GM19452 (cell line): ENCODE results near the gene CYP2R1.

ENCODE experiments used
- ATAC-seq: cut with Tn5 transposase; IDR thresholded peaks from one replicate; pipeline ENCODE4 v1.9.1; 2021; ENCODE audit not compliant: unreplicated experiment

Gene CYP2R1, protein sequence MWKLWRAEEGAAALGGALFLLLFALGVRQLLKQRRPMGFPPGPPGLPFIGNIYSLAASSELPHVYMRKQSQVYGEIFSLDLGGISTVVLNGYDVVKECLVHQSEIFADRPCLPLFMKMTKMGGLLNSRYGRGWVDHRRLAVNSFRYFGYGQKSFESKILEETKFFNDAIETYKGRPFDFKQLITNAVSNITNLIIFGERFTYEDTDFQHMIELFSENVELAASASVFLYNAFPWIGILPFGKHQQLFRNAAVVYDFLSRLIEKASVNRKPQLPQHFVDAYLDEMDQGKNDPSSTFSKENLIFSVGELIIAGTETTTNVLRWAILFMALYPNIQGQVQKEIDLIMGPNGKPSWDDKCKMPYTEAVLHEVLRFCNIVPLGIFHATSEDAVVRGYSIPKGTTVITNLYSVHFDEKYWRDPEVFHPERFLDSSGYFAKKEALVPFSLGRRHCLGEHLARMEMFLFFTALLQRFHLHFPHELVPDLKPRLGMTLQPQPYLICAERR

DNA sequence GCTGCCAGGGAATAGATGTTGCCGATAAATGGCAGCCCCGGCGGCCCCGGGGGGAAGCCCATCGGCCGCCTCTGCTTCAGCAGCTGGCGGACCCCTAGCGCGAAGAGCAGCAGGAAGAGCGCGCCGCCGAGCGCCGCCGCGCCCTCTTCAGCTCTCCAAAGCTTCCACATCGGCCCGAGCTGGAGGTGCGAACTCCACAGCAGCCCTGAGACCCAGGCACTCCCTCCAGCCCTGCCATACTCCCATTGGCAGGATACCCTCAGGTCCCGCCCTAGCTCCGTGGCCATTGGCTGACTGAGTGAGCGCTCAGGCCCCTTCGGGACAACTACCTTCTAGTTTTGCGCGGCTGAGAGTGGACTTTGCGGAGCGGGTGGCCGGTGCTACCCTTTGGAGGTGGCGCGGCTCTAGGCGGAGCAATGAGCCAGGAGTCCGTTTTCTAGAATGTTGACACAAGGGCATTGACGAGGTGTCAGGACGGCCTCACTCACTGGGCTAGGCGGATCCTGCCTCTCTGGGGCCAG is at the start of gene CYP2R1:
Gene CYP2R1 (minus strand): TSS at position 196 of the 521 bp plus-strand sequence. CDS start 26 bp downstream, at position 170.
- peak; percentile 95 for ATAC-seq

DNA sequence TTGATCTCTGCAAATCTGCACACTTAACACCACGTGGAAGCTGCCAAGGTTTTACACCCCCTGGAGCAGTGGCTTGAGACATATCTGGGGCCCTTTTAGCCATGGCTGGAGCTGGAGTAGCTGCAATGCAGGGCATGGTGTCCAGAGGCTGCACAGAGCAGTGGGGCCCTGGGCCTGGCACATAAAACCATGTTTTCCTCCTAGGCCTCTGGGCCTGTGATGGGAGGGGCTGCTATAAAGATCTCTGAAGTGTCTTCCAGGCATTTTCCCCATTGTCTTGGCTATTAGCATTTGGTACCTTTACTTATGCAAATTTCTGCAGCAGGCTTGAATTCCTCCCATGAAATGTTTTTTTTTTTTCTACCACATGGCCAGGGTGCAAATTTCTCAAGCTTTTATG is 46.9 kb upstream of the CYP2R1 start:
- ATAC-seq: no peak

DNA sequence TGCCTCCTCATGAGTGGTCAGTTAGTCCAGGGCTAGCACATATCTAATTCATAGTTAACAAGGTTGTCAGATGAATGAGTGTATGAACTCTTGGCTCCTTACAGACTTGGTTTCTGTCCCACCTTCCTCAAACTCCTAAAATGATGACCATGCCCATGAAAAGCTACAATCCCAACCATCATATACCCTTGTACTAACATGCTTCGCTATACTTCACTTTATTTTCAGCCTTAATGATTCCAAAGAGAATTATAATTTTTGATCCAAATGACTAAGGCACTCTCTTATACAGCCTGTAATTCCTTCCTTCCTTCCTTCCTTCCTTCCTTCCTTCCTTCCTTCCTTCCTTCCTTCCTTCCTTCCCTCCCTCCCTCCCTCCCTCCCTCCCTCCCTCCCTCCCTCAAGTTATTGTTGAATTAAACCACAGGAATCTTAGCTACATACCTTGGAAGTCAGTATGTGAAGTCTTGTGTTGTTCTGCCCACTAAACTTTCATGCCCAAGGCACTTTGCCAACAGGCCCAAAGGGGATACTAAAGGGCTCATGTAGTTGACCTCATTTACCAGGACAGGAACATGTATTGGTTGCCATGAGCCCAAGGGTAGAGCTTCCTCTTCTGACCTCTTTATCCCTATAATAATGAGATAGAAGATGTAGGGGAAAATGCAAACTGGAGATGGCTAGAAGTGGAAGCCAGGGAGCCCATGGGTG is 42.8 kb upstream of the CYP2R1 start:
- no peak for ATAC-seq

DNA sequence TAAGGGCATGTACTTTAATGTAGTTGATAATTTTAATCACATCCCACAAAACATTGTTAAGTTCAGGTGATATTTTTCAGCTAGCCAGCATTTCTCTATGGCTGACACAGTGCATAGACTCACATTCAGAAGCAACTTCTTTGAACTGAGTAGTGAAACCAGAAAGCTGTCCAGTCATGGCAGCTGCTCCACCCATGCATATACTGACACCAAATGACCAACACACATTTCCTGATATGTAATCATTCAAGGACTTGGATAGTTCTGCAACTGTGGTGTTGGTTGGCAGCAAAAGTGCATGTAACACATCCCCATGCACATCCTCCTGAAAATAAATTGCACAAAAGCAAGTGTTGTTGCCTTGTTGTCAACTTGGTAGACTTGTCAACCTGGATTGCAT is 40.4 kb upstream of the CYP2R1 start:
- no peak for ATAC-seq

DNA sequence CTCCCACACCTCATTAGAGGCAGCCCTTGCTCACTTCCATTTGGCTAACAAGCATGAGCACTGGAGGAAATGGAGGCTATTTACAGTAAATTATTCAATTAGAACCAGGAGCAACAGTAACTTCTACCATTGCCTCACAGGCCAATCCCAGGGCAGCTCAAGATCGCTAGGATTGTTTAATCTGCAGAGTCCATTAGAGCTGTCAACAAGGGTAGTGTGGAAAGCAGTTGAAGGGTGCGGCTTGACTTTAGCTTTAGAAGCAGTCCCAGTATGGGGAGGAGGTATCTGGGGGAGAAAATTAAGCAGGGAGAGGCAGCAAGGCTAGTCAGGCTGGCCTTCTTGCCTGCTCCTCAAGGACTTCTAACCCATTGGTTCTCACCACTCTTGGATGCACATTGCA is 38.3 kb upstream of the CYP2R1 start:
- no peak for ATAC-seq

DNA sequence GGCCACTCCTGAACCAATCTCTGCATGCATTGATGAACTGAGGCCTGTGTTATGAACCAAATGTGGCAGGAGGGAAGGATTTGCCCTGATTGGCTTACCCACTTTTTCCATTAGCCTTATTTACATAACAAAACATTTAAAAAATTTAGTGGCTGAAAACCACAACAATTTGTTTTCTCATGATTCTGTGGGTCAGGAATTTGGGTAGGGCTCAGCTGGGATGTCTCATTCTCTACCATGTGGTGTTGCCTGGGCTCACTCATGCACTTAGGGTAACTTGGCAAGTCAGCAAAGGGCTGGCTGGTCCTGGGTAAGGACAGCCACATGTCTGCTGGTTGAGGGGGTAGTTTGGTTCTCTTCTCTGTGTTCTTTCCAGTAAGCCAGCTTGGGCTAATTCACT is 35.1 kb upstream of the CYP2R1 start:
- no peak for ATAC-seq

DNA sequence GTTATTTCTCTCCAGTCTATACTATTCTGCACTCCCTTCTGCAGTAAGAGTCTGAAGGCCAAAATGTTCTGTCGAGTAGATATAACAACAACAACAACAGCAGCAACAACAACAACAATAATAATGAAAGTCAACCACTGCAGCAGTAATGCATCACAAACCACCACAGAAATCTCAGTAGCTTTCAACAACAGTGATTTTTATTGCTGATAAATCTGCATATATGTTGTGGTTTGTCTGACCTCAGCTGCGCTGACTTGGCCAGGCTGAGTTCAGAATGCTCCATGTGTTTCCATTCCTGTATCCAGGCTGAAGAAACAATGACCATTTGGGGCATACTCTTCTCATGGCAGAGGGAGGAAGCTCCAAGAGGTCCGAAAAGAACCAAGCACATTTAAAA is 32.3 kb upstream of the CYP2R1 start:
- no peak for ATAC-seq

DNA sequence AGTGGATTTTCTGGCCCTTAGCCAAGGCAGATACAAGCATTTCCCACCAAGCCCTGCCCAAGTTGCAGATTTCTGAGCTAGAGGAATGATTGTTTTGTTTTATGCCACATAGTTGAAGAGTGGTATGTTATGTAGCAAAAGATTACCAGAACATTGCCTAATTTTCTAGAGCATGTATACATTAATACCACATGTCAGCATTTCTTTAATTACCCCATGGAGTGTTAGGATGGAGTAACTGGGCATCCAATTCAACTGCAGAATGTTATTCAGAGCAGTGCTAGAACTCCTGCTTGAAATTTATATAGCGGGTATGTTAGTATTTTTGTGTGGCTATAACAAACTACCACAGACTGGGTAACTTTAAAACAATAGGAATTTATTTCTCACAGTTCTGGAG is 24.4 kb upstream of the CYP2R1 start:
- no peak for ATAC-seq

DNA sequence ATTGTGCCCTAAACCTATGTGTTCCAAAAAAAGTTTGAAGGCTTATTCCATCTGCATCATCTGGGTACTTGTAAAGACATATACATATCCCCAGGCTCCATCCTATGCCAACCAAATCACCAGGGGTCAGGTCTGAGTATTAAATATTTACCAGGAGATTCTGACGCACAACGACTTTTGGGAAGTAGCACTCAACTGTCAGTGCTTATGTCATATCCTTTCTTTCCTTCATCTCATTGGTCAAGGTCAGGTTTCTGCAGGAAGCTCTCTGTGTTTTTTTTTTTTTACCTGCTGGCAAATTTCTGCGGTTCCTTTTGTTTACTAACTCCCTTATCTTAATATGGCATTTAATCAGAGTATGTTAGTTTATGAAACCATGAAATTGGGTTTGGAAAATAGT is 22.5 kb upstream of the CYP2R1 start:
- ATAC-seq: no peak

DNA sequence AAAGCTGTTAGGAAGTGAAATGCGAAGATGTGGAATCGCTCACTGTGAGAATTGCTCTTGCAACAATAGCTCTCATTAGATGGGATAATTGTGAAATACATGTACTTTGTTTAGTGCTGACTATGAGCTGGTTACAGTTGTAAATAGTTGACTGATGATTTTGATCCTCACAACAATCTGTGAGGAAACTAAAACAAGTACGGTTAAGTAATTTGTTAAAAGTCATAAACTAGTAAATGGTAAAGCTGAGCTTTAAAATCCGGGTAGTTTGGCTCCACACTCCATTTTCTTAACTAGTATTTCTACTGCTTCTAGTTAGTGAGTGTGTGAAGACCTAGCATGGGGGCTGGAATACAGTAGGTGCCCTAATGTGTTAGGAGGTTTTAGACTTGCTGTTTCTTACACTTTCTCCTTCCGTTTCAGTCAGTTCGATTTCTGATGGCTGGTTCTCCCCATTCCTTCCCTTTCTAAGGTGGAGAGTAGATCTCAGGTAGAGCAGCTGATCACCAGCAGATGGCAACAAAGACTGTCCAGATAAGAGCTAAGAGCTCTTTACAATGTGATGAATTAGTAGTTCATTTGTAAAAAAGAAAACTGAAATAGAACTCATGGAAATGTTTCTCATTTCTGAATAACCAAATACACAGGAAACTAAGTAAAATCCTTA is 16.3 kb upstream of the CYP2R1 start:
- ATAC-seq: no peak

DNA sequence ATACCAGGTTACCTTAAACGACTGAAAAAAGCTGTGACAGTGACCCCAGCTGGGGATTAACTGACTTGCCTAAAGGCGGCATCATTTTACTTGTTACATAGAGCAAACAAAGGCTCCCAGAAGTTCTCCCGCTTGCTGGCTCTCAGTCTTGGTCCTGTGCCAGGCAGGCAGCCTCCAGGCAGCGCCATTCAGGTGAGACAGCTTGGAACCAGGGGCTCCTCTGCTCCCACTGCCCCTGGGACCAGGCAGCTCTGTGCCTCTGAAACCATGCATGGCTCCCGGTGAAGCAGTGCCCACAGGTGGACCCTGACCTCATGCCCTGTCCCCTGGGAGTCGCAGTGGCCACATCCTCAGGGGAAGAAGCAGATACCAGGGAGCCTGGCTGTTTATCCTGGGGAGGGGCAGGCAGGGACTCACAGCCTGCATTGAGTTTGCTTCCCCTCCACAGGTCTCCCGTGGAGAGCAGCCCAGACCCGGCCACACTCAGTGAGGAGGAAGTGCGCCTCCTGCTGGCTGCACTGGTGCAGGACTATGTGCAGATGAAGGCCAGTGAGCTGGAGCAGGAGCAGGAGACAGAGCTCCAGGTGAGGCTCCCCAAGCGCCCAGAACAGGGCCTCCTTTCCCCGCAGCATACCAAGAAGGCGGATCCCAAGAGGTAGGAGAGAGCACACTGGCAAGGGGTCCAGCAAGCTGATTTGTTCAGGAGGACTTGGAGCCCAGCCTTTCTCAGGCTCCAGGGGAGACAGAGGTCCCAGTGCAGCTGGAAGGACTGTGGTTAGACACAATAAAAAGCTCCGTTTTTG is 15.6 kb upstream of the CYP2R1 start:
- peak; percentile 60 for ATAC-seq

DNA sequence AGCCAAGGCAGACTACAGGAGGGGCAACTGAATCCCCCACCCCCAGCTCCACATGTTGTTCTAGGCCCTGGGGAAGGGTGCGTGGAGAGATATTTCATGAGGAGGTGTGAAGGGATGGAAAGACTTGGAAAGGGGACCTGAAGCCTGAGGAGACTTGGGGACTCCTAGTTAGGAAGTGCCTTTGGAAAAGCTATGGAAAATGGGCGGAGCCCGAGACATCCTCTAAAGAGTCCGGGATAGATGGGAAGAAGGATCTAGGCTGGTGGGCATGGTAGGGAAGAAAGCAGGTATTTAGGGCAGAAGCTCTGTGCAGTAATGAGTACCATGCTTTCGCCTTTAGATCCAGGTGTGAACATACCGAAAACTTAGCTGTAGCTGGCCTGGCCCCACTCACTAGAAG is 15.0 kb upstream of the CYP2R1 start:
- ATAC-seq: no peak

DNA sequence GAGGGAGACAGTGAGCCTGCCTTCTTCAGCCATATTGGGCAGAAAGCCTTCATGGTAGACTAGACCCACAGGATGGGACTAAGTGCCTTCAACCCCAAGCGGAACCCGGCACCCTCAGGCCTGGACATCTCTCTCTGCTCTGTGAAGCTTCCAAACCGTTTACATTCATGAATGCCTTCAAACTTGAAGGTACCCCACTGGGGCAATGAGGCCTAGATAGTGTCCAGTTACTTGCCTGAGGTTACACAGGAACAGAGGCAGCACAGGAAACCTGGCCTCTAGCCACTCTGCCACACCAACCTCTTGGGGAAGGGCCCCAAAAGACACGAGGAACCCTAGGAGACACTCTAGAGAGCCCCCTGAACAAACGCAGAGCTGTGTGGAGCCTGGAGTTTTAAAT is 14.5 kb upstream of the CYP2R1 start:
- ATAC-seq: no peak

DNA sequence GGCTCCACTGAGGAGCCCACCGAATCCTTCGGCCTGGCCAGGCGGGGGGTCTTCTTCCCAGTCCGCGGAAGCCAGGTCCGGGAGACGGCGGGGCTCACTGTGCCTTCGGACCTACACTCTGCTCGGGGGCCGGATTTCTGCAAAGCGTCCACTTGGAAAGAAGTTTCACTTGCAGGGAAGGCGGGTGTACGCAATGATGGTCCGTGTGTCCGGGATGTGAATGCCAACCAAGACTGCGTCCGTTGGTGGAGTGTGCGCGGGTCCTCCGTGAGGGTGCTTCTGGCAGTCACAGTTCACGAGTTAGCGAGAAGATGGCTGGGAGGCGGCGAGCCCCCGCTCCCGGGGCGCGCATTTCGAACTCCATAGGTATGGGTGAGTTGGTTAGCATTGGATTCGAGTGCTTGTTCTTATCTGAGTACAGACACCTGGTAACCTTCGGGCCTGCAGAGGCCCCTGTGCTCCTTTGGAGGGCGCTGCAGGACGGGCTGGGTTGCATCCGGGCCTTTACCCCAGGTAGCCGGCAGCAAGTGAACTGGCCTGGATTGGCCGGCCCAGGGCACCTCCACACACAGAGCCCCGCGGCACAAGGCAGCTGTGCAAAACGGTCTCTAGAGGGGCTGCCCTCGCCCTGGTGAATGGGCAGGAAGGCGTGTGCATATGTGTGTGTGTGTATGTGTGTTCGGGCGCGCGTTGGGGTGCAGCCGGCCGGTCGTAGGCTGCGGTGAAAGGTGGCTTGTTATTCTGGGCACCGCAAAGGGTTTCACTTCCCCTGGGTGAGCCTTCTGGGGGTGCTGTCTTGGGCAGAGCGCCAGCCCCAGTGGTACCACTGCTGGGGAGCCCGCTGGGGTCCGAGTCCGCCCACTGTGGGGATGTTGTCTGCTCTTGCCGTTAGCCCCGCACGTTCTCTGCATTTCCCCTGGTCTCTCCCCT is 13.3 kb upstream of the CYP2R1 start:
- ATAC-seq: peak; percentile 69

DNA sequence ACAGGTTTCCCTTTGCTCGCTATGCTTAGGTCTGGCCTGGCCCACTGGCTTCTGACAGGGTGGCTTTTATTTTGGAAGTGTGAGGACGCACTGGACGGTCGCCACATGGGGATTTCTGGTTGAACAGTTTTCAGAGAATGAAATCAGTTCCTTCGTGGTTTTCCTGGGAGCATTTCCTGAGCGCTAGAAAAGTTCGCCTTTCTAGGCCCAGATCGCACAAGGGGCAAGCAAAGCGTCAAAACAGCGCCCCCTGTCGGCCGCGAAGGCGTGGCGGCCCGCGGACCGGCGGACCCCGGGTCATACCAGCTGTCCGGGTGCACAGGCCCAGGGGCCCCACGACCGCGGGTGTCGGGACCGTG is 12.7 kb upstream of the CYP2R1 start:
- no peak for ATAC-seq

DNA sequence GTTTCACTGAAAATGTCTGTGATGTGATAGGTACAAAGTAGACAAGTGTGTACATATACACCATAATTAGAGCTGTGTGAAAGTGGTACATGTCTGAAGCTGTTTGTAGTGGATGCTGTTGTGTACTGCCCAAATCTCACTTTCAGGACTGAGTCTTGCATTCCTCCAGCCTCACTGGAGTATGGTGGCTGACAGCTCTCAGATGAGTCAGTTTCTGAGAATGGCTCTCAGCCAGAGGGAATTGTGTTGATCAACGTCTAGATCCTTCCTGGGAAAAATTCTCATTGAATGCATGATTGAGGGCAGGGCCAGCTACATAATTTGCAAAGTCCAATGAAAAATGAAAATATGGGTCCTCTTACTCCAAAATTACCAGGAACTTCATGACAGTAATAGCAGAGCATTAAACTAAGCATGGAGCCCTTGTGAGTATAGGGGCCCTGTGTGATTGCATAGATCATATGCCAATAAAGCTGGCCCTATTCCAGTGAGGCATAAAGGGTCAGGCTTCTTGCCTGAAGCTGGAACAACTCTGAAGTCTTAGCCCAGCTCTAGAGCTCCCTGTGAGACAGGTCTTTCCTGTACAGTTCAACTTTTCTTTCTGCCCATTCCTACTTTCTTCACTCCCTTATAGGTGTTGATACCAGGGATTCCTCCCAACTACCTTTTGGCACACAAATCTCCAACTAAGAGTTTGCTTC is 10.8 kb upstream of the CYP2R1 start:
- no peak for ATAC-seq

DNA sequence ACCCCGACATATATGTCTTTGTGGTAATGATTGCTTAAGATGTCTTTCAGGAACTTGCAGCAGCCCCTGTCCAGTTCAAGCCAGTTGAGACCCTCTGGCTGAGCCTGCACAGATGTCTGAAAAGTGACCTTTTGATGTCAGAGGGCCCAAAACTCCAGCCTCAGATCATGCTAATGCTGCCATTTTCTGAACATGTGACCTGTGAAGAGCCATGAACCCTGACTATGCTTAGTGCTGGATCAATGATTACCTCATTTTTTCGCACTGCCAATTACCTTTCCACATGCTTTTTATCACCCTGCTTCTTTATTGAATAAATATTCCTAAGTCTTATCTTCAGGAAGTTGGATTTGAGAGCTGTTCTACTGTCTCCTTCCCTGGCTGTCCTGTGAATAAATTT is 6.9 kb upstream of the CYP2R1 start:
- no peak for ATAC-seq

DNA sequence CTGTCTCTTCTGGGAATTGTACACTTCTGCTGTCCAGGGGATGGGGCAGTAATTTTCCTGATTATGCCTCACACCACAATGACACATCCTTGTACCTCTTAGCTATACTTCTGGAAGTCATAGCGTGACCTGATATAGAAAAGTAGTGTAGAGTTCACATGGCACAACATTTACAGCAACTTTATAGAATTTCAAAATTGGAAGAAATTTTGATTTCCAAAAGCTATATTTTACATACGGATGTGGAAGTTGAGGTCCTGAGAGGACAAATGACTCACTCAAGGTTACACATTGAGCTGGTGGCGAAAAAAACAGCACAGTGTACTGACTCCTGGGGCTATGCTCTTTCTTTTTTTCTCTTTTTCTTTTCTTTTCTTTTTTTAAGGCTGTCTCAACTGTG is 6.3 kb upstream of the CYP2R1 start:
- no peak for ATAC-seq
